ENCODE data around the gene CMYA5.

- no peak for TF ChIP-seq CTCF (IDR thresholded peaks at IDR 0.05 in 2 of 3, conservative IDR thresholded peaks at IDR 0.05 in 1 of 3; ENCODE audit: insufficient read depth in 2 of 3, low read depth in 1 of 3, low read length in 3 of 3)
- TF ChIP-seq NR3C1 (CRISPR knock-in tag; IDR thresholded peaks at IDR 0.05): no peak
- TF ChIP-seq MTA1 (IDR thresholded peaks at IDR 0.05; ENCODE audit: borderline replicate concordance): no peak
- no peak for TF ChIP-seq ZC3H4 (CRISPR knock-in tag; IDR thresholded peaks at IDR 0.05; ENCODE audit: borderline replicate concordance)
- no peak for TF ChIP-seq ATF1 (CRISPR knock-in tag; IDR thresholded peaks at IDR 0.05)
- TF ChIP-seq ATF1 (tag; IDR thresholded peaks at IDR 0.05): no peak
- TF ChIP-seq IRF9 (tag; IDR thresholded peaks at IDR 0.05): no peak
- TF ChIP-seq SIN3B (IDR thresholded peaks at IDR 0.05; ENCODE audit: low read depth): no peak
- no peak for TF ChIP-seq EGR1 (conservative IDR thresholded peaks at IDR 0.05)
- no peak for TF ChIP-seq MLLT1 (IDR thresholded peaks at IDR 0.05)
- no peak for TF ChIP-seq ZNF76 (CRISPR knock-in tag; IDR thresholded peaks at IDR 0.05; ENCODE audit: borderline replicate concordance)
- TF ChIP-seq ZNF354B (CRISPR knock-in tag; IDR thresholded peaks at IDR 0.05): no peak
- TF ChIP-seq NFXL1 (CRISPR knock-in tag; IDR thresholded peaks at IDR 0.05): no peak
These were observed 122.3 kb downstream of the CMYA5 start for GRCh38 chr5:79811904-79812303.

Data from K562 (cell line).